PC-9 (cell line): ENCODE measurements around the gene KCNK10. TPM values are rescaled to one million over a fixed set of nuclear protein-coding genes. Genes with fewer than 3 reads are reported as not detected.

Experiments used
- BruUV-seq: library from RNA; stranded (reverse); fragments of 400-500 nt; replicated peaks from 2 replicates; lab custom pipeline; 2021; lab: Mats Ljungman, UMichigan
- CTCF ChIA-PET: fragments of 300-600 bp; sonication (Branson Sonifier 250); formaldehyde crosslinking; loops from one replicate; lab custom pipeline; 2022; ENCODE audit warnings: antibody characterized with exemption; lab: Charles Lee
- POLR2A ChIA-PET: fragments of 300-600 bp; sonication (Branson Sonifier 250); formaldehyde crosslinking; loops from one replicate; lab custom pipeline; 2022; ENCODE audit warnings: antibody characterized with exemption; ENCODE audit not compliant: unreplicated experiment; lab: Charles Lee
- DNase-seq, 2 experiments: peaks; one replicate each; pipeline versions ENCODE4 v3.0.0 to v3.0.0-alpha.2; 2015 to 2022; ENCODE audit warnings: mixed read lengths in 1 of 2
- H2AFZ ChIP-seq: fragments of 200-600 bp; sonication (generic); 2 replicates; pipeline ENCODE4 v1.8.1; 2017; ENCODE audit warnings: antibody characterized with exemption
- H3F3A ChIP-seq: fragments of 200-600 bp; sonication (generic); 2 replicates; pipeline ENCODE4 v1.8.1; 2017; ENCODE audit warnings: antibody characterized with exemption, mild to moderate bottlenecking, low read depth; ENCODE audit not compliant: insufficient read depth
- H3K27ac ChIP-seq: fragments of 200-600 bp; sonication (generic); 2 replicates; pipeline ENCODE4 v1.6.1; 2016; ENCODE audit warnings: mixed run types
- H3K27me3 ChIP-seq: fragments of 200-600 bp; sonication (generic); 2 replicates; pipeline ENCODE4 v1.6.1; 2016; ENCODE audit warnings: low read depth, mixed run types; ENCODE audit not compliant: insufficient read depth
- H3K36me3 ChIP-seq: fragments of 200-600 bp; sonication (generic); 2 replicates; pipeline ENCODE4 v1.6.1; 2016; ENCODE audit warnings: low read depth, mixed run types
- H3K4me1 ChIP-seq: fragments of 200-600 bp; sonication (generic); replicated peaks from 2 replicates; pipeline ENCODE4 v1.6.1; 2016; ENCODE audit warnings: mixed run types; ENCODE audit not compliant: insufficient read depth
- H3K4me2 ChIP-seq: fragments of 200-600 bp; sonication (generic); 2 replicates; pipeline ENCODE4 v1.6.1; 2017; ENCODE audit warnings: mixed run types
- H3K4me3 ChIP-seq: fragments of 200-600 bp; sonication (generic); 2 replicates; pipeline ENCODE4 v1.6.1; 2016; ENCODE audit warnings: mixed run types
- H3K79me2 ChIP-seq: fragments of 200-600 bp; sonication (generic); 2 replicates; pipeline ENCODE4 v1.6.1; 2017; ENCODE audit warnings: low read depth, mixed run types
- H3K9me2 ChIP-seq: fragments of 200-600 bp; sonication (generic); 2 replicates; pipeline ENCODE4 v1.8.1; 2017; ENCODE audit warnings: mild to moderate bottlenecking; ENCODE audit not compliant: insufficient read depth
- H3K9me3 ChIP-seq: fragments of 200-600 bp; sonication (generic); 2 replicates; pipeline ENCODE4 v1.8.1; 2016; ENCODE audit warnings: low read depth; ENCODE audit not compliant: insufficient read depth
- H4K20me1 ChIP-seq: fragments of 200-600 bp; sonication (generic); 2 replicates; pipeline ENCODE4 v1.8.1; 2017; ENCODE audit not compliant: insufficient read depth
- CTCF ChIP-seq: fragments of 200-600 bp; sonication (generic); conservative IDR thresholded peaks from 2 replicates; pipeline ENCODE4 v1.6.1; 2017; ENCODE audit warnings: mixed run types, antibody characterized with exemption, mild to moderate bottlenecking, moderate library complexity
- EZH2 ChIP-seq: fragments of 200-600 bp; sonication (generic); IDR thresholded peaks from 2 replicates; pipeline ENCODE4 v1.8.0; 2017; ENCODE audit warnings: antibody characterized with exemption, low read depth
- intact Hi-C: fragments of 100-400 bp; cut with micrococcal nuclease; formaldehyde crosslinking; loops from one replicate; pipeline ENCODE4 v1.10.0; 2022; ENCODE audit not compliant: unreplicated experiment
- total RNA-seq: library from RNA; stranded (reverse); gene quantifications from 2 replicates; pipeline ENCODE4 v1.2.3, GENCODE V29; 2021

Gene KCNK10
- total RNA-seq, 1 experiment from 2014 or later: not detected

GRCh38 chr14:88249266-88249665 is 73.8 kb downstream of the KCNK10 start:
- no peak overlapping the region for H2AFZ ChIP-seq
- H3K4me2 ChIP-seq: no peak overlapping the region
- no peak overlapping the region for H3K4me3 ChIP-seq
- TF ChIP-seq EZH2 (no peak), CTCF (no peak)
- no peak overlapping the region for H3K27ac ChIP-seq
- no peaks in the 10 kb centered on the region for H3K4me1 ChIP-seq
- DNase-seq: no peak
- H4K20me1 ChIP-seq: no peaks in the 10 kb centered on the region
- H3K36me3 ChIP-seq: no peaks in the 10 kb centered on the region
- no peaks in the 10 kb centered on the region for H3K79me2 ChIP-seq
- H3F3A ChIP-seq: no peaks in the 10 kb centered on the region
- ChIA-PET POLR2A (no interaction called here), CTCF (no interaction called here)
- H3K9me3 ChIP-seq: no peaks in the 10 kb centered on the region
- no TSS peak for BruUV-seq
- intact Hi-C loops: no loop called here
- H3K27me3 ChIP-seq: peaks cover 32% of the 10 kb centered on the region
- H3K9me2 ChIP-seq: no peaks in the 10 kb centered on the region

- no TSS peak for BruUV-seq
- no peak for TF ChIP-seq CTCF
- no peaks in the 10 kb centered on the region for H3F3A ChIP-seq
- no peaks in the 10 kb centered on the region for H3K4me1 ChIP-seq
- intact Hi-C loops: no loop called here
- POLR2A ChIA-PET: no interaction called here
- H4K20me1 ChIP-seq: no peaks in the 10 kb centered on the region
- H3K27ac ChIP-seq: no peak overlapping the region
- H2AFZ ChIP-seq: no peak overlapping the region
- DNase-seq: no peak
- CTCF ChIA-PET: no interaction called here
- H3K36me3 ChIP-seq: no peaks in the 10 kb centered on the region
- H3K79me2 ChIP-seq: no peaks in the 10 kb centered on the region
- no peaks in the 10 kb centered on the region for H3K9me3 ChIP-seq
- peaks cover 36% of the 10 kb centered on the region for H3K27me3 ChIP-seq
- H3K4me3 ChIP-seq: no peak overlapping the region
- no peaks in the 10 kb centered on the region for H3K9me2 ChIP-seq
- no peak overlapping the region for H3K4me2 ChIP-seq
These were observed 74.5 kb downstream of the KCNK10 start for GRCh38 chr14:88248606-88249005.

GRCh38 chr14:88247228-88247627 is 75.8 kb downstream of the KCNK10 start:
- no peak overlapping the region for H3K4me2 ChIP-seq
- H3K27ac ChIP-seq: no peak overlapping the region
- no peaks in the 10 kb centered on the region for H3K36me3 ChIP-seq
- H3K4me1 ChIP-seq: no peaks in the 10 kb centered on the region
- CTCF ChIA-PET: no interaction called here
- DNase-seq: no peak
- POLR2A ChIA-PET: no interaction called here
- BruUV-seq: no TSS peak
- no peak overlapping the region for H2AFZ ChIP-seq
- H3K79me2 ChIP-seq: no peaks in the 10 kb centered on the region
- H3K27me3 ChIP-seq: peaks cover 42% of the 10 kb centered on the region
- no peak overlapping the region for H3K4me3 ChIP-seq
- no peaks in the 10 kb centered on the region for H3F3A ChIP-seq
- H3K9me3 ChIP-seq: no peaks in the 10 kb centered on the region
- TF ChIP-seq EZH2 (no peak), CTCF (no peak)
- intact Hi-C loops: no loop called here
- no peaks in the 10 kb centered on the region for H4K20me1 ChIP-seq
- no peaks in the 10 kb centered on the region for H3K9me2 ChIP-seq
